ENCODE results near the gene CALHM2. TPM values are rescaled to one million over a fixed set of nuclear protein-coding genes. Genes with fewer than 3 reads are reported as not detected.
"Not testable (repeated sequence)": the region's sequence is repeated elsewhere in the genome, so short reads cannot be mapped to it uniquely, and the experiment has no call there.

Gene CALHM2
- total RNA-seq, 1 donor from 2014 or later = 2.7 TPM

- ATAC-seq = no peak
These were observed 1.9 kb downstream of the CALHM2 start for GRCh38 chr10:103450201-103450695.

GRCh38 chr10:103449208-103450144 lies 2.7 kb downstream of the CALHM2 start:
- no peak for ATAC-seq

GRCh38 chr10:103448746-103449145 lies 3.4 kb downstream of the CALHM2 start:
- ATAC-seq = no peak

GRCh38 chr10:103447187-103447586 lies 5.0 kb downstream of the CALHM2 start:
- no peak for ATAC-seq

- ATAC-seq = peak; percentile 25
These were observed 6.2 kb downstream of the CALHM2 start for GRCh38 chr10:103445767-103446567.

- no peak for ATAC-seq
These were observed 6.8 kb downstream of the CALHM2 start for GRCh38 chr10:103445366-103445765.

GRCh38 chr10:103444478-103444877 lies 7.7 kb downstream of the CALHM2 start:
- ATAC-seq = no peak

GRCh38 chr10:103443475-103444185 lies 8.5 kb downstream of the CALHM2 start:
- ATAC-seq = no peak

- ATAC-seq = no peak
These were observed 10.1 kb downstream of the CALHM2 start for GRCh38 chr10:103442031-103442461.

GRCh38 chr10:103441611-103442010 lies 10.6 kb downstream of the CALHM2 start:
- no peak for ATAC-seq

GRCh38 chr10:103441206-103441605 lies 11.0 kb downstream of the CALHM2 start:
- no peak for ATAC-seq

GRCh38 chr10:103440416-103440815 lies 11.8 kb downstream of the CALHM2 start:
- peak; percentile 17 for ATAC-seq

- ATAC-seq = no peak
These were observed 12.4 kb downstream of the CALHM2 start for GRCh38 chr10:103439776-103440175.

- ATAC-seq = no peak
These were observed 18.3 kb downstream of the CALHM2 start for GRCh38 chr10:103433858-103434257.

GRCh38 chr10:103431902-103432301 lies 20.3 kb downstream of the CALHM2 start:
- ATAC-seq = no peak

- ATAC-seq = no peak
These were observed 22.5 kb downstream of the CALHM2 start for GRCh38 chr10:103429647-103430046.

GRCh38 chr10:103428989-103429643 lies 23.1 kb downstream of the CALHM2 start:
- no peak for ATAC-seq

- ATAC-seq = no peak
These were observed 24.3 kb downstream of the CALHM2 start for GRCh38 chr10:103427866-103428265.

- no peak for ATAC-seq
These were observed 28.4 kb downstream of the CALHM2 start for GRCh38 chr10:103423748-103424147.

- no peak for ATAC-seq
These were observed 33.1 kb downstream of the CALHM2 start for GRCh38 chr10:103419101-103419500.

- no peak for ATAC-seq
These were observed 34.6 kb downstream of the CALHM2 start for GRCh38 chr10:103417601-103418000.

- not testable (repeated sequence) for ATAC-seq
These were observed 35.1 kb downstream of the CALHM2 start for GRCh38 chr10:103417148-103417469.

Data from esophagus mucosa (tissue), 1 donor.